Neural cell (in vitro differentiated cells): ENCODE measurements around the gene SPHKAP. TPM values are rescaled to one million over a fixed set of nuclear protein-coding genes. Genes with fewer than 3 reads are reported as not detected.

Experiments used
- H2AFZ ChIP-seq: fragments of 200-600, 300-800 bp; sonication (generic), shearing (Covaris generic); 2 replicates; pipeline ENCODE4 v1.6.0; 2014; ENCODE audit warnings: low read depth, mild to moderate bottlenecking, antibody characterized with exemption, low read length, moderate library complexity
- H3F3A ChIP-seq: fragments of 200-600 bp; shearing (Covaris generic); 2 replicates; pipeline ENCODE4 v1.6.1; 2016; ENCODE audit warnings: mild to moderate bottlenecking, moderate library complexity, mixed read lengths, antibody characterized with exemption, low read length; ENCODE audit not compliant: insufficient read depth, poor library complexity, severe bottlenecking
- H3K27ac ChIP-seq: fragments of 200-600, 300-800 bp; sonication (generic), shearing (Covaris generic); 2 replicates; pipeline ENCODE4 v1.5.1; 2014; ENCODE audit warnings: mild to moderate bottlenecking, low read length, moderate library complexity
- H3K27me3 ChIP-seq: fragments of 300-800, 200-600 bp; sonication (generic), shearing (Covaris generic); 2 replicates; pipeline ENCODE4 v1.6.0; 2014; ENCODE audit warnings: mild to moderate bottlenecking, low read depth, low read length, moderate library complexity; ENCODE audit not compliant: insufficient read depth
- H3K36me3 ChIP-seq: fragments of 300-800, 200-600 bp; sonication (generic), shearing (Covaris generic); 2 replicates; pipeline ENCODE4 v1.5.1; 2014; ENCODE audit warnings: mild to moderate bottlenecking, antibody characterized with exemption, low read length, moderate library complexity; ENCODE audit not compliant: insufficient read depth
- H3K4me2 ChIP-seq: fragments of 300-800, 200-600 bp; sonication (generic), shearing (Covaris generic); 2 replicates; pipeline ENCODE4 v1.6.0; 2014; ENCODE audit warnings: mild to moderate bottlenecking, low read length
- H3K4me3 ChIP-seq: fragments of 300-800, 200-600 bp; sonication (generic), shearing (Covaris generic); 2 replicates; pipeline ENCODE4 v1.5.1; 2014; ENCODE audit warnings: mild to moderate bottlenecking, low read length, moderate library complexity
- H3K79me2 ChIP-seq: fragments of 200-600 bp; shearing (Covaris generic); replicated peaks from 2 replicates; pipeline ENCODE4 v1.6.0; 2014; ENCODE audit warnings: mild to moderate bottlenecking, low read length, moderate library complexity; ENCODE audit not compliant: insufficient read depth
- H3K9ac ChIP-seq: fragments of 300-800, 200-600 bp; sonication (generic), shearing (Covaris generic); 2 replicates; pipeline ENCODE4 v1.6.1; 2016; ENCODE audit warnings: mild to moderate bottlenecking, low read length, mixed read lengths
- H3K9me2 ChIP-seq: fragments of 200-600 bp; shearing (Covaris generic); 2 replicates; pipeline ENCODE4 v1.6.1; 2016; ENCODE audit warnings: mild to moderate bottlenecking, low read length, mixed read lengths; ENCODE audit not compliant: insufficient read depth
- H3K9me3 ChIP-seq: fragments of 200-600, 300-800 bp; sonication (generic), shearing (Covaris generic); 2 replicates; pipeline ENCODE4 v1.6.1; 2016; ENCODE audit warnings: mild to moderate bottlenecking, mixed run types, low read length, moderate library complexity, mixed read lengths
- H4K20me1 ChIP-seq: fragments of 200-600 bp; shearing (Covaris generic); 2 replicates; pipeline ENCODE4 v1.6.1; 2016; ENCODE audit warnings: mild to moderate bottlenecking, mixed run types; ENCODE audit not compliant: insufficient read depth
- EP300 ChIP-seq: fragments of 450-650 bp; conservative IDR thresholded peaks from 2 replicates; pipeline ENCODE4 v1.6.1; 2014; ENCODE audit warnings: antibody characterized with exemption, mild to moderate bottlenecking, moderate library complexity; ENCODE audit not compliant: poor library complexity, severe bottlenecking
- EZH2 ChIP-seq: fragments of 200-600, 300-800 bp; shearing (Covaris generic), sonication (generic); IDR thresholded peaks from 2 replicates; pipeline ENCODE4 v1.6.1; 2014; ENCODE audit warnings: antibody characterized with exemption, low read length, borderline replicate concordance, mild to moderate bottlenecking; ENCODE audit not compliant: insufficient read depth, poor library complexity, severe bottlenecking
- MXI1 ChIP-seq: fragments of 450-650 bp; conservative IDR thresholded peaks from 2 replicates; pipeline ENCODE4 v1.6.1; 2014; ENCODE audit warnings: antibody characterized with exemption, mild to moderate bottlenecking; ENCODE audit not compliant: poor library complexity, severe bottlenecking
- POLR2AphosphoS5 ChIP-seq: IDR thresholded peaks from 2 replicates; pipeline ENCODE4 v1.6.1; 2012
- RAD21 ChIP-seq: fragments of 450-650 bp; conservative IDR thresholded peaks from 2 replicates; pipeline ENCODE4 v1.6.1; 2014; ENCODE audit warnings: antibody characterized with exemption, mild to moderate bottlenecking, moderate library complexity
- SMC3 ChIP-seq: fragments of 450-650 bp; conservative IDR thresholded peaks from 2 replicates; pipeline ENCODE4 v1.6.1; 2014; ENCODE audit warnings: antibody characterized with exemption, mild to moderate bottlenecking, moderate library complexity; ENCODE audit not compliant: poor library complexity
- TAF1 ChIP-seq: IDR thresholded peaks from 2 replicates; pipeline ENCODE4 v1.6.1; 2012; ENCODE audit warnings: low read depth
- polyA plus RNA-seq: library from polyadenylated mRNA; depleted of rRNA; stranded (reverse); fragments of >200 nt; gene quantifications from 2 replicates; pipeline ENCODE4 v1.2.3, GENCODE V29; 2014
- TF ChIP-seq, protein P1 (sequence below): IDR thresholded peaks from 2 replicates; pipeline ENCODE4 v1.6.1; 2012; ENCODE audit warnings: borderline replicate concordance
- TF ChIP-seq, protein P2 (sequence below): fragments of 450-650 bp; IDR thresholded peaks from 2 replicates; pipeline ENCODE4 v1.5.1; 2014; ENCODE audit warnings: antibody characterized with exemption, mild to moderate bottlenecking, moderate library complexity; ENCODE audit not compliant: poor library complexity, severe bottlenecking

SPHKAP gene
- polyA plus RNA-seq, 1 donor from 2014 or later: 1.7 TPM

DNA sequence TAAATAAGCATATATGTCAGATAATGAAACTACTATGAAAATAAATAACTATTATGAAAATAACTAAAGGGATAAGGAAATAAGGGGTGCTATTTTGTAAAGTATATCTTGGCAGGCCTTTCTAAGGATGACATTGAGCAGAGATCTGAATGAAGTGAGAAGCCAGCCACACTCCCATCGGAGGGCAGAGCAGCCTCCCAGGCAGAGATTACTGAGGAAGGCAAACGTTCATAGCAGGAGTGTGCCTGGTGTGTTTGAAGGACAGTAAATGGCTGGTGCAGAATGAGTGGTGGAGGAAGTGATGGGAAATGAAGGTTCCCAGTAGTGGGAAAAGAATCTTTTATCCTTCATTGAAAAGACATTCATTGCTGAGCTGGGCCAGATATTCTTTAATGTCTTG is 62.5 kb downstream of the SPHKAP start:
- H3K27ac ChIP-seq: no peak overlapping the region
- no peaks in the 10 kb centered on the region for H3K9me3 ChIP-seq
- no peaks in the 10 kb centered on the region for H3K36me3 ChIP-seq
- H3K4me2 ChIP-seq: no peak overlapping the region
- H4K20me1 ChIP-seq: no peaks in the 10 kb centered on the region
- H3K9ac ChIP-seq: no peak overlapping the region
- H3K4me3 ChIP-seq: no peak overlapping the region
- TF ChIP-seq, protein P1, sequence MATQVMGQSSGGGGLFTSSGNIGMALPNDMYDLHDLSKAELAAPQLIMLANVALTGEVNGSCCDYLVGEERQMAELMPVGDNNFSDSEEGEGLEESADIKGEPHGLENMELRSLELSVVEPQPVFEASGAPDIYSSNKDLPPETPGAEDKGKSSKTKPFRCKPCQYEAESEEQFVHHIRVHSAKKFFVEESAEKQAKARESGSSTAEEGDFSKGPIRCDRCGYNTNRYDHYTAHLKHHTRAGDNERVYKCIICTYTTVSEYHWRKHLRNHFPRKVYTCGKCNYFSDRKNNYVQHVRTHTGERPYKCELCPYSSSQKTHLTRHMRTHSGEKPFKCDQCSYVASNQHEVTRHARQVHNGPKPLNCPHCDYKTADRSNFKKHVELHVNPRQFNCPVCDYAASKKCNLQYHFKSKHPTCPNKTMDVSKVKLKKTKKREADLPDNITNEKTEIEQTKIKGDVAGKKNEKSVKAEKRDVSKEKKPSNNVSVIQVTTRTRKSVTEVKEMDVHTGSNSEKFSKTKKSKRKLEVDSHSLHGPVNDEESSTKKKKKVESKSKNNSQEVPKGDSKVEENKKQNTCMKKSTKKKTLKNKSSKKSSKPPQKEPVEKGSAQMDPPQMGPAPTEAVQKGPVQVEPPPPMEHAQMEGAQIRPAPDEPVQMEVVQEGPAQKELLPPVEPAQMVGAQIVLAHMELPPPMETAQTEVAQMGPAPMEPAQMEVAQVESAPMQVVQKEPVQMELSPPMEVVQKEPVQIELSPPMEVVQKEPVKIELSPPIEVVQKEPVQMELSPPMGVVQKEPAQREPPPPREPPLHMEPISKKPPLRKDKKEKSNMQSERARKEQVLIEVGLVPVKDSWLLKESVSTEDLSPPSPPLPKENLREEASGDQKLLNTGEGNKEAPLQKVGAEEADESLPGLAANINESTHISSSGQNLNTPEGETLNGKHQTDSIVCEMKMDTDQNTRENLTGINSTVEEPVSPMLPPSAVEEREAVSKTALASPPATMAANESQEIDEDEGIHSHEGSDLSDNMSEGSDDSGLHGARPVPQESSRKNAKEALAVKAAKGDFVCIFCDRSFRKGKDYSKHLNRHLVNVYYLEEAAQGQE: no peak
- TF ChIP-seq EZH2 (no peak), RAD21 (no peak), POLR2AphosphoS5 (no peak), EP300 (no peak), TAF1 (no peak), MXI1 (no peak), SMC3 (no peak)
- TF ChIP-seq, protein P2, sequence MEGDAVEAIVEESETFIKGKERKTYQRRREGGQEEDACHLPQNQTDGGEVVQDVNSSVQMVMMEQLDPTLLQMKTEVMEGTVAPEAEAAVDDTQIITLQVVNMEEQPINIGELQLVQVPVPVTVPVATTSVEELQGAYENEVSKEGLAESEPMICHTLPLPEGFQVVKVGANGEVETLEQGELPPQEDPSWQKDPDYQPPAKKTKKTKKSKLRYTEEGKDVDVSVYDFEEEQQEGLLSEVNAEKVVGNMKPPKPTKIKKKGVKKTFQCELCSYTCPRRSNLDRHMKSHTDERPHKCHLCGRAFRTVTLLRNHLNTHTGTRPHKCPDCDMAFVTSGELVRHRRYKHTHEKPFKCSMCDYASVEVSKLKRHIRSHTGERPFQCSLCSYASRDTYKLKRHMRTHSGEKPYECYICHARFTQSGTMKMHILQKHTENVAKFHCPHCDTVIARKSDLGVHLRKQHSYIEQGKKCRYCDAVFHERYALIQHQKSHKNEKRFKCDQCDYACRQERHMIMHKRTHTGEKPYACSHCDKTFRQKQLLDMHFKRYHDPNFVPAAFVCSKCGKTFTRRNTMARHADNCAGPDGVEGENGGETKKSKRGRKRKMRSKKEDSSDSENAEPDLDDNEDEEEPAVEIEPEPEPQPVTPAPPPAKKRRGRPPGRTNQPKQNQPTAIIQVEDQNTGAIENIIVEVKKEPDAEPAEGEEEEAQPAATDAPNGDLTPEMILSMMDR: no peak
- no peaks in the 10 kb centered on the region for H3K9me2 ChIP-seq
- no peaks in the 10 kb centered on the region for H3K27me3 ChIP-seq
- H3F3A ChIP-seq: no peaks in the 10 kb centered on the region
- no peak overlapping the region for H2AFZ ChIP-seq
- H3K79me2 ChIP-seq: no peaks in the 10 kb centered on the region

GRCh38 chr2:228107846-228108245 is 73.6 kb downstream of the SPHKAP start:
- no peaks in the 10 kb centered on the region for H4K20me1 ChIP-seq
- no peaks in the 10 kb centered on the region for H3K9me3 ChIP-seq
- no peak overlapping the region for H3K4me2 ChIP-seq
- H3K4me3 ChIP-seq: no peak overlapping the region
- H3K9me2 ChIP-seq: no peaks in the 10 kb centered on the region
- no peak overlapping the region for H3K9ac ChIP-seq
- no peaks in the 10 kb centered on the region for H3K27me3 ChIP-seq
- no peak overlapping the region for H3K27ac ChIP-seq
- no peaks in the 10 kb centered on the region for H3K79me2 ChIP-seq
- no peak overlapping the region for H2AFZ ChIP-seq
- H3K36me3 ChIP-seq: no peaks in the 10 kb centered on the region
- no peaks in the 10 kb centered on the region for H3F3A ChIP-seq
- TF ChIP-seq POLR2AphosphoS5 (no peak), MXI1 (no peak), SMC3 (no peak), EP300 (no peak), TAF1 (no peak), RAD21 (no peak), EZH2 (no peak)
- TF ChIP-seq, protein P2: no peak
- TF ChIP-seq, protein P1: no peak
